Left renal pelvis (tissue), 4 donors: ENCODE measurements around the gene HOMER3. TPM values are rescaled to one million over a fixed set of nuclear protein-coding genes. Genes with fewer than 3 reads are reported as not detected.
"Not testable (repeated sequence)": the region's sequence is repeated elsewhere in the genome, so short reads cannot be mapped to it uniquely, and the experiment has no call there.

ENCODE experiments used
- DNase-seq, 4 donors: peaks; one replicate each; pipeline ENCODE4 v3.0.0-alpha.2; 2013; ENCODE audit warnings: low read depth in 4 of 4, low spot score in 3 of 4
- polyA plus RNA-seq, 4 donors: library from polyadenylated mRNA; unstranded; fragments of 120-200 nt; gene quantifications; one replicate each; pipeline ENCODE4 v1.2.1, GENCODE V29; 2013; ENCODE audit not compliant: insufficient read length in 4 of 4

HOMER3 gene
- polyA plus RNA-seq, 4 donors: 44.3 to 77.7 (median 51.1) TPM

- DNase-seq: no peak
Observed at GRCh38 chr19:18955042-18955441, 14.0 kb upstream of the HOMER3 start.

GRCh38 chr19:18954094-18954493, 13.1 kb upstream of the HOMER3 start:
- DNase-seq: no peak

GRCh38 chr19:18952364-18953003, 11.5 kb upstream of the HOMER3 start:
- not testable (repeated sequence) for DNase-seq

GRCh38 chr19:18951721-18952281, 10.8 kb upstream of the HOMER3 start:
- no peak for DNase-seq

GRCh38 chr19:18949858-18950257, 8.8 kb upstream of the HOMER3 start:
- DNase-seq: no peak

GRCh38 chr19:18948976-18949356, 7.9 kb upstream of the HOMER3 start:
- no peak for DNase-seq

GRCh38 chr19:18948075-18948975, 7.3 kb upstream of the HOMER3 start:
- no peak for DNase-seq

- no peak for DNase-seq
Observed at GRCh38 chr19:18946918-18947317, 5.9 kb upstream of the HOMER3 start.

GRCh38 chr19:18946335-18946734, 5.3 kb upstream of the HOMER3 start:
- DNase-seq: no peak

GRCh38 chr19:18945297-18945696, 4.3 kb upstream of the HOMER3 start:
- DNase-seq: no peak

- no peak for DNase-seq
Observed at GRCh38 chr19:18943465-18943864, 2.4 kb upstream of the HOMER3 start.

GRCh38 chr19:18942692-18943091, 1.7 kb upstream of the HOMER3 start:
- DNase-seq: no peak

GRCh38 chr19:18941628-18942354, 774 bp upstream of the HOMER3 start:
- DNase-seq: no peak

- DNase-seq: no peak
Observed at GRCh38 chr19:18939922-18940768, 872 bp downstream of the HOMER3 start.

GRCh38 chr19:18939163-18939562, 1.9 kb downstream of the HOMER3 start:
- no peak for DNase-seq

- DNase-seq: no peak
Observed at GRCh38 chr19:18933297-18933696, 7.7 kb downstream of the HOMER3 start.

GRCh38 chr19:18932216-18932841, 8.7 kb downstream of the HOMER3 start:
- DNase-seq: no peak

- DNase-seq: no peak
Observed at GRCh38 chr19:18931316-18932162, 9.5 kb downstream of the HOMER3 start.

- DNase-seq: no peak
Observed at GRCh38 chr19:18929311-18929710, 11.7 kb downstream of the HOMER3 start.
